ENCODE data around the gene AKAIN1.
A peak's percentile ranks its signal among the peaks of the same experiment; 100 is the strongest.

The AKAIN1 gene

GRCh38 chr18:5158587-5158986 is 38.5 kb downstream of the AKAIN1 start:
- no peak for DNase-seq

GRCh38 chr18:5158172-5158571 is 38.9 kb downstream of the AKAIN1 start:
- DNase-seq: no peak

GRCh38 chr18:5155907-5156287 is 41.2 kb downstream of the AKAIN1 start:
- DNase-seq: no peak

- no peak for DNase-seq
These were observed 41.7 kb downstream of the AKAIN1 start for GRCh38 chr18:5155218-5155906.

- DNase-seq: no peak
These were observed 44.6 kb downstream of the AKAIN1 start for GRCh38 chr18:5152343-5153020.

- no peak for DNase-seq
These were observed 46.2 kb downstream of the AKAIN1 start for GRCh38 chr18:5150894-5151293.

- DNase-seq: no peak
These were observed 51.0 kb downstream of the AKAIN1 start for GRCh38 chr18:5146093-5146492.

DNA sequence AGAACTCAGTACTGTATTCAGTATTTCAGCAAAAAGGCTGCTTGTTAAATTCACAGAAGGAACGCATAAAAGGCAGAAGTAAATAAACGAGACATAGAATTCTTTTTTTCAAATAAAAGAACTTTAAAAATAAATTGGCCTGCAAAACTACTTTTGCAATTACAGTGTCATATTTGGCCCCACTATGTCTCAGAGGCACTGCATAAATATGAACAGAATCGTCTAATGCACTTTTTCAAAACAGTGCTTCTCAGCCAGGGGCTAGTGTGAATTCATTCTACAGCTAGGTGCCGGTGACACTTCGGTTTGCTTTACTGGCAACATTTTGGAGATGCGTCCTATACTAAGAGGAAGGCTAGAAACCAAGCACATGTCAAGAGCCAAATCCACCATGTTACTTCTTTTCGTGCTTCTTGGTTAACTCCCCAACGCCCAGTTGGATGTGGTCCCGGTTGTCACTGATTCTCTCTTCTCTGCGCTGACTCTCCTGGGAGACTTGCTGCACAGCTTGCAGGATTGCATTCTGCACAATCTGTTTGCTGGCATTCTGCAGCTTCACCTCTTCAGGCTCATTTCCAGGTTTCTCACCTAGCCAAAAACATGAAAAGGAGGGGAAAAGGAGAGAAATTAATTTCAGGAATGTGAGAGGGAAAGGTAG is 51.8 kb downstream of the AKAIN1 start:
- DNase-seq: no peak

GRCh38 chr18:5144629-5145028 is 52.4 kb downstream of the AKAIN1 start:
- no peak for DNase-seq

DNA sequence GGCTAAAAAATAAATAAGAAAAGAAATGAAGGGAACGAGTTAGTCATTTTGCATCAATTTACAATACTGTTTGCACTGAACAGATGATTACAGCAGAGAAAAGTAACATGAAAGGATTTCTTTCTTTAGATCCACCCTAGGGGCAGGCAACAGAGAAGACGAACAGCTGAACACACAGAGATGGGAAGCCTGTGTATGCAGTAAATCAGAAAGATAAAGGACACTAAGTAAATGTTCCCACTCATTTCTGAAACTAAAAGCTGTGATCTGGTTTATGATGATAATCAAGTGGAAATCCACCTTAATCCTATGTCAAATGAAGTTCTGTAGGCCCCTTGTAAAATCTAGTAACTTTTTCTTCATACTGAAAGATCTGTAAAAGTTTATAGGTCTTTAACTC is 54.2 kb downstream of the AKAIN1 start:
- no peak for DNase-seq

DNA sequence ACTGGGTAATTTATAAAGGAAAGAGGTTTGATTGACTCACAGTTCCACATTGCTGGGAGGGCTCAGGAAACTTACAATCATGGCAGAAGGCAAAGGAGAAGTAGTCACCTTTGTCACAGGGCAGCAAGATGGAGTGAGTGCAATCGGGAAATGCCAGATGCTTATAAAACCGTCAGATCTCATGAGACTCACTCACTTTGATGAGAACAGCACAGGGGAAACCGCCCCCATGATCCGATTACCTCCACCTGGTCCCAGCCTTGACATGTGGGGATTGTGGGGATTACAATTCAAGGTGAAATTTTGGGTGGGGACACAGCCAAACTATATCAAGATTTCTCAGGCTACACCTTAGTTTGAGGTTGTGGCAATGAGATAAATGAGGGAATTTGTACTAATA is 54.9 kb downstream of the AKAIN1 start:
- peak; percentile 7 for DNase-seq

GRCh38 chr18:5137261-5137660 is 59.8 kb downstream of the AKAIN1 start:
- DNase-seq: no peak

DNA sequence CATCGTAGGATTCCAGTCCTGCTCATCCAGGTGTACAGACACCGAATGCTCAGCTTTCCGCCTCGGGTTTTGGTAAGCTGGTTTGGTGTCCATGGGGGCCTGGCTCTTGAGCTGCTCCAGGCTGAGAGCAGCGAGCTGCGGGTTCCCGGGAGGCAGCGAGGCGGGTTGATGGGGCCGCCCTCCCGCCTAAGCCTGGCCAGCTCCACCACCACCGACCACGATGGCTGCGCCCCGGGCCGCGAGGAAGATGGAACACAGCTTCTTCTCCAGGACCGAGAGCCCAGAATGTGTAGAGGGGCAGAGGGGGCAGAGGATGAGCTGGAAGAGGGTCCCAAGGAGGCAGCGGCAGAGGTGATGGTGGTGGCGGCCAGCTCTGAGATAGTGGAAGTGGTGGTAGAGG is 64.1 kb downstream of the AKAIN1 start:
- no peak for DNase-seq

GRCh38 chr18:5122272-5122671 is 74.8 kb downstream of the AKAIN1 start:
- DNase-seq: no peak

DNA sequence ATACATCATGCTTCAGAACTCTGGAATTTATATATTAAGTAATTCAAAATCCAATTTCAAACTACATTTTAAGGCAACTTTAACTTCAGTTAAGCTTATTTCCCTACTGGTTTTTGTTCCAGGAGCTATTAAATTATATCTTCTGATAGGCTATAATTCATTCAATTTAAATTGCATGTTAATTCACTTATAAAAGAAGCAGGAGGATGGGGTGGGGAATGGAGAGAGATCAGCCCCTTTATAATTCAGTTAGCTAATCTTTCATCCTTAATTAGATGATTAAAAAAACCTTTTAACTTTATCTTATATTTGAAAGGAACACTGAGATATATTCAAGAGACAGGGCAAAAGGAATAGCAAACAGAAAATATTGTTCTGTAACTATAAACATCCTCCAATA is 86.8 kb downstream of the AKAIN1 start:
- no peak for DNase-seq

GRCh38 chr18:5107988-5108387 is 89.1 kb downstream of the AKAIN1 start:
- no peak for DNase-seq

GRCh38 chr18:5106730-5107129 is 90.3 kb downstream of the AKAIN1 start:
- DNase-seq: peak; percentile 16

- DNase-seq: no peak
These were observed 92.8 kb downstream of the AKAIN1 start for GRCh38 chr18:5104246-5104645.

DNA sequence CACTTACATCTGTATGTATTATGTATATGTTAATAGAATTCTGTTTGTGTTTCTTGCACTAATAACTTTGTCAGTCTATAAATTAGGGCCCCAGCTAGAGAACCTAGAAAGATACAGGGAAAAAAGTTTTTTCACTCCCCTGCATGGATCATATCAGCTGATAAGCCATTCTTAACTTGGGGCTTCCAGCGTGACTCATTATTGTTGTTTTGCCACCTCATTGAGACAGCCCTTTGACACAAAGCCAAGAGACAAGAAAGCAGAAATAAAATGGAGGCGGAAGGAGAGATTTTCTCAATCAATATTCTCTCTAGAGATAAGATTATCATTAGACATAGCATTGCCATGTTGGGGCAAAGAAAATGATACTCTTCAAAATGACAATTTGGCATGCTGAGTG is 93.4 kb downstream of the AKAIN1 start:
- no peak for DNase-seq

DNA sequence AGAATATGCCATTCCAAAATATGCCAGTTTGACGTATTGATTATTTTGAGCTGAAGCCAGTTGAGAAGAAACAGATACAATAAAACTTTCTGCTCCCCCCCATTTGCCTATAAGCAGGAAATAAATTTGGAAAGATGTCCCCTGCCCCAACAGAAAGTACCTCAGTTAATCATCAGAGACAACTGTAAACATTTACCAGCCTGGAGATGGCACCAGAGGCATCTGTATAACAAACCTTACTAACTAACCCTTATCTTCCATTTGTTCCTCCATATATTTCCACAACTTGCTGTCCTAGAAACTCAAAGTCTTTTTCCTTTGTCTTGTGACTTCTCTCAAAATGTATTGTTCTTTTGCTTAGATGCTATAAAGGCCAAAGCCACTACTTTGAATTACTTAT is 93.8 kb downstream of the AKAIN1 start:
- DNase-seq: no peak

GRCh38 chr18:5097116-5097703 is 99.8 kb downstream of the AKAIN1 start:
- no peak for DNase-seq

- DNase-seq: no peak
These were observed 101.8 kb downstream of the AKAIN1 start for GRCh38 chr18:5095239-5095638.

DNA sequence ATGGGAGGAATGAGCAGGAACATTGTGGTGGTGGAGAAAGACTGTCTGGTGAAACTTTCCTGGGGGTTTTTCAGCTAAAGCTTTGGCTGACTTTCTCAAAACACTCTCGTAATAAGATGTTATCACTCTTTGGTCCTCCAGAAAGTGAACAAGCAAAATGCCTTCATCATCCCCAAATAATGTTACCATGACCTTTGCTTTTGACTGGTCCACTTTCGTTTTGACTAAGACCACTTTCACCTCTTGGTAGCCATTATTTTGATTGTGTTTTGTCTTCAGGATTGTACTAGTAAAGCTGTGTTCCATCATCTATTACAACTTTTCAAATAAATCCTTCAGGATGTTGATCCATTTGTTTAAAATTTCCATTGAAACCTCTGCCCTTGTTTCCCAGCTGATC is 103.2 kb downstream of the AKAIN1 start:
- DNase-seq: no peak

All from NCI-H524 treated with DMSO at 0.1 percent for 48 hours (cell line).